Stimulated activated CD8-positive, alpha-beta memory T cell treated with anti-CD3 and anti-CD28 coated beads, Interleukin-12 subunit alpha, Interleukin-12 subunit beta, amount 100 ng/mL, for 24 hours (primary cell): Measurements from ENCODE around the gene TTC23L.

Experiments
- DNase-seq: peaks from one replicate; pipeline ENCODE4 v3.0.0-alpha.2; 2020; ENCODE audit errors: extremely low read depth

Gene TTC23L

DNA sequence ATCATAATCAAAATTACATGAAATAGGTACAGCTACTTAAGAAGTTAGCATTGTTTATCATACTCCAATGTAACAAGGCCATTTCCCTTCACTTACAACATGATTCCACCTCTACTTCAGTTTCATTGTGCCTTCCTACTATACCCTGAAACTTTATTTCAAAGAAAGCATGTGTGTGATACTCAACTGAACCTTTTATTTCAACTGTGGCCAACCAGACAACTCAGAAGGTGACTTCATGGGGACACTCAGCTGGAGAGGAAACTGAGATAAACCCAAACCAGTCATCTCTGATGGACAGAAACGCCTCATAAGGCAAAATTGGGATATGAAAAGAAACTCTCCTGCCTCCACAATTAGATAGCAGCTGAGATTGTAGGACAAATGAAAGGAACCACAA is 5.9 kb upstream of the TTC23L start:
- DNase-seq, result no peak

DNA sequence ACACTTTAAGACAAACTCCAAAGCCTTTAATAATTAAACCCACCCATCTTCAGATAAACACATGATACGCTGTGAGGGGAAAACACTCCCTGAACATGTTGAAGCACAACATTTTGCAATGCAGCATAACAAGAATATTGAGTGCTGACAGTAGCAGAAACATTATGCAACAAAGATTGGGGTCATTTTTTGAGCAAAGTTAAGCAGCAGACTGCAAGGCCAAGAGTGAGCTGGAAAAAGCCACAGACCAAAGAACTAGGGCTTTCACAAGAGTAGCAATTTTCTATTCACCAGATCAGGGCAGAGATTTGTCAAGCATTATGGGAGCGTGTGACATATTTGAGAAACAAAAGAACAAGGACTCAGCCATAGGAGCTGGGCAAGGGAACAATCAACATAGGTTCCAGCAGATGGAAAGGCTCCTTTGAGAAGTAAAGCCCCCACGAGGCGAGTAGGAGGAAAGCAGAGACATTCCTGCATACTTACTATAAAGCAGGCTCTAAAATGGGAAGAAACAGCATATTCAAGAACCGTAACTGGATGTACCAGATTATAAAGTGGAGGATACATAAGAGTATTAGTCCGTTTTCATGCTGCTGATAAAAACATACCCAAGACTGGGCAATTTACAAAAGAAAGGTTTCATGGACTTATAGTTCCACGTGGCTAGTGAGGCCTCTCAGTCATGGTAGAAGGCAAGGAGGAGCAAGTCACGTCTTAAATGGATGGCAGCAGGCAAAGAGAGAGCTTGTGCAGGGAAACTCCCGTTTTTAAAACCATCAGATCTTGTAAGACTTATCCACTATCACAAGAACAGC is 4.8 kb upstream of the TTC23L start:
- no peak for DNase-seq

DNA sequence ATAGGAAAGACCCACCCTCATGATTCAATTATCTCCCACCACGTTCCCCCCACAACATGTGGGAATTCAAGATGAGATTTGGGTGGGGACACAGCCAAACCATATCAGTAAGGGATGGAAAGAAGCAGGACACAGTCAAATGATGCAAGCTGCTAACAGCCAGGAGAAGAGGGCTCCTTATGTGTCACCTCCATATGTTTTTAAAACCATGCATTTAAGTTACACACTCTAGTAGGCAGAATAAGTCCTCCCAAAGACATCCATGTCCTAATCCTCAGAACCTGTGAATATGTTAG is 4.2 kb upstream of the TTC23L start:
- DNase-seq, result no peak

DNA sequence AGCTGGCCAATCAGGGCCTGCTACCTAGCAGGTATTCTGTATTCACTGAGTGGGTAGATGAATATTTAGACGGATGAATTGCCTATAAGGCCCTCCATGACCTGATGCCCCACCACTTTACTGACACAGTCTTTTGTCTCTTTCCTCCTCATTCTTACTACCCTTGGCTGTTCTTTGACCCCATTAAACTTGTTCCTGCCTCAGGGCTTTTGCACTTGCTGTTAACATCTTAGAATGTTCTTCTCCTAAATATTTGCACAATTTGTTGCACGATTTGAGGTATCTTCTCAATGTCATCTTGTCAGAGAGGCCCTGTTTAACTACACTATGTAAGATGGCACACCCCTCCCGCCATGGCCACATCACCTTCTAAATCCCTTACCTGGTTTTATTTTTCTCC is 3.3 kb upstream of the TTC23L start:
- no peak for DNase-seq

DNA sequence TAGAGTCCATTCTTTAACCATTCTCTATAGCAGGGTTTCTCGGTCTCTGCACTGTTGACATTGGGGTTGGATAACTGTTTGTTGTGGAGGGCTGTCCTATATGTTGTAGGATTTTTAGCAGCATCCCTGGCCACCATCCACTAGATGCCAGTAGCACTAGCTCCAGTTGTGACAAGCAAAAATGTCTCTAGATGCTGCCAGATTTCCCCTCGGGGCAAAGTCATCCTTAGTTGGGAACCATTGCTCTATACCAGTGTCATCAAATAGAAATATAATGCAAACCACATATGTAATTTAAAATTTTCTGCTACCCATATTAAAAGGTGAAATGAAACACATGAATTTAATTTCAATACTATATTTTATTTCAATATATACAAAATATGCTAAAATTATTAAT is 2.9 kb downstream of the TTC23L start:
- DNase-seq, result no peak

DNA sequence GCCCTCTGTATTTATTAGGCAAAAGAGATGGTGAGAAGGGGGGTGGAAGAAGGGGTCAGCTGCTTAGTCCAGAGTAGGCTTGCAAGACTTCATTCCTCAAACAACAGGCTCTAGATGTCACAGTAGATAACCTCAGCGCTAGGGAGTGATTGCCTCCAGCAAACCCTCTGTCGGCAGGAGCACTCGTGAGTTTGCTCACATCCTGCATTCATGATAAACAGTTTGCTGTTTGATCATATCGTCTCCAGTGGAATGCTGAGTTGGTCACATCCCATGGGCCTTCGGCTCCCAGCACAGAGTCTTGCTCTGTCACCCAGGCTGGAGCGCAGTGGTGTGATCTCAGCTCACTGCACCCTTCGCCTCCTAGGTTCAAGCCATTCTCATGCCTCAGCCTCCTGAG is 3.6 kb downstream of the TTC23L start:
- no peak for DNase-seq

DNA sequence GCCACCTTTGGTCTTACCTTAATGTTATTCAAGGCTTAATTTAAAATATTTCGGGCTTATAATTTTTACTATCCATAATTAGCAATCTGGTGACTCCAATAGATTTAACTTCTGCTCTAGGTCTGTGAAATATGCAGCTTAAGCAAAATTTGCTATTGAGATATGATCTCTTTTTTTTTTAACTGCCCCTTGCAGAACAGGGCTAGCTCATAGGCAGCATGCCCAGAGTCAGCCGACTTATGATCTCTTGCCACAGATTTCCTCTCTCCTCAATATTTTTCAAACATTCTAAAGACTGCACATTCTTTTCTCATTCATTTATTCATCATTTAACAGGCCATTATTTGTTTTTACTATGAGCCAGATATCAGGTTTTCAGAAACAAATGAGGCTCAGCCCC is 4.5 kb downstream of the TTC23L start:
- DNase-seq, result no peak

DNA sequence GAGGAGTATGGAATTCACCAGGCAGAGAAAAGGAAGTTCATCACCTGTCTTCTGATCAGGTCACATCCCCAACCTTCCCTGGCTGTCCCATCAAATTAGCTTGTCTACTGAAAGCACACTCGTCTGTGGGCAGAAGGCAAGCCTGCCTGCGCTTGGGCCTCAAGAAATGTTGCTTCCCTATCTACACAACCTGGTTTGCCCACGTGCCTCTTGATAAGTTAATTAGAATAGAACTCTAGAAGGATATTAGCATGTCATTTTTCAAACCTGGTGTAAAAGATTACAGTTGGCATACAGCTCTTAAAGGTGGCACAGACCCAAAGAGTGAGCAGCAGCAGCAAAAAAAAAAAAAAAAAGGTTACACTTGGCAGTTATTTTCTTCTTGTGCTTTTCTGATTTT is 5.1 kb downstream of the TTC23L start:
- DNase-seq, result no peak

DNA sequence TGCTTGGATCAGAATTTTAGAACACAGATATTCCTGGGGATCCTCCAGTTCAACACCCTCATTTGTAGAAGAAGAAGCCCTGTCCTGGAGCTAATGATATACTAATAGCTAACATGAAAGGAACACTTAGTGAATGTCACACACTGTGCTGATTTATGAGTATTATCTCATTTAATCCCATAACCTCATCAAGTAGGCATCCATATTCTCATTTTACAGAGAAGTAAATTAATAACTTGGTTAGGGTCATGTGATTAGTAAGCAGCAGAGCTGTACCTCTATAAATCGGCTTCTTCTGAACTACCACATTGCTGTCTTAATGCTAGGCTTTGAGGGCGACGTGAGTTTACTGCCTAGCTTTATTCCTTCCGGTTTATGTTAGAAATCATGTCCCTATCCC is 6.0 kb downstream of the TTC23L start:
- no peak for DNase-seq

DNA sequence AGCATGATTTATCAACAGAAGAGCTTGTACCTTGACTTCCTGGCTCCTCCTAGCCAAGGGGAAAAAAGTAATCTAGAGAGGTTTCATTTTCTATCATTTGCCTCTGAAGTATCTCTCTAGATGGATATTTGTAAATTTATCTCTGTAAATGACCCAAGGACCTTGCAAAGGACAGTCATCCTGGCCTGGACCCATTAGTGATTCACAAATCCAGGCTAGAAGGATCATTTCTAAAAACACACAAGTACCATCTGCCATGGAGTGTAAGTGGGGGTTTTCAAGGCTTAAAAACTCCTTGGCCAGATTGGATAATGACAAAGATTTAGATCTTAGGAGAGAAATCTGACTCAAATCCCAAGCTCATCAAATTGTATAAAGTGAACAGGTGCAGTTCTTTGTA is 8.1 kb downstream of the TTC23L start:
- DNase-seq, result no peak

DNA sequence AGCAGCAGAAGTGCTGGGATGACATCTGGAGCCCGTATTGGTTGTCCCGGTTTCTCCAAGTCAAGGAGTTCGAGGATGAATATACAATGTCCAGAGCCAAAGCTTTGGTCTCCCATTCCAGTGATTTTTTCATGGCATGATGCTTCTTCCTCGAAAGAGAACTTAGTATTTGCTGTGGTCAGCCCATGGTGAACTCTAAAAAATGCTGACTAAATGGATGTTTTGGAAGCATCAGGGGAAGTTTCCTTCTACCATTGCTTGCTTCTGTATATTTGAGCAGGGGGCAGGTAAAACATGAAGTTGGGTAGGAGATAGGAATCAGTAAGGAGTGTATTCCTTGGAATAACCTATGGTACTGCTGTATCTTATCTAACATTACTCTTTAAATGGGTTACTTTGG is 8.6 kb downstream of the TTC23L start:
- no peak for DNase-seq

DNA sequence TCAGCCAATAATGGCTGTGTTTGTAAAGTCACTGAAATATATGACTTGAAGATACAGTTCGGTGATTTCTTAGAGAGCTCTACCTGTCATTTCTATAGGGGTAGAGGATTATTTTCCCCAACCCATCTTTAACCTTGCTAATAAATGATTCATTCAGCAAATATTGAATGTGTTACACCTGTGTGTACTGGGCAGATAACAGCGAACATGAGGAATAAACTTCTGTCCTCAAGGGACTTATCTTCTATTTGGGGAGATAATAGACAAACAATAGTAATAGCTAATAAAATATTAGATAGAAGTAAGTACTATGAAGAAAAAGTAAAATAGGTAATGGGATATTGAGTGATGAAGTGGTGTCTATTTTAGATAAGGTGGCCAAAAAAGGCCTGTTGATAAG is 9.3 kb downstream of the TTC23L start:
- no peak for DNase-seq

DNA sequence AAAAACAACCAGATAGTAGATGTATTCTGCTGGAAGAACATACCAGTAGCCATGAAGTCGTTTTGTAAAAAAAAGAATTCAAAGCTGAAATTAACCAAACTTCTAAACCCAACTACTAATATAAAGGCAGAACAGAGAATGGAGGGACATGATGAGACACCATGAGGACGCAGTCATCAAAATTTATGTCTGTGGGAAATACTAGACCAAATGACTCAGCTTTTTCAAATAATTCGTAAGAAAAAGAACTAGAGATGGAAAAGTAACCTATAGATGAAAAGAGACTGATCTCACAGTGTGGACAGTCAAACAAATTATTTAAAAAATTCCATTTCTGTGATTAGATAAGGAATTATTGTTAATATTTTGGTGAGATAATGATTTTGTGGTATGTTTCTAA is 10.3 kb downstream of the TTC23L start:
- DNase-seq, result no peak

DNA sequence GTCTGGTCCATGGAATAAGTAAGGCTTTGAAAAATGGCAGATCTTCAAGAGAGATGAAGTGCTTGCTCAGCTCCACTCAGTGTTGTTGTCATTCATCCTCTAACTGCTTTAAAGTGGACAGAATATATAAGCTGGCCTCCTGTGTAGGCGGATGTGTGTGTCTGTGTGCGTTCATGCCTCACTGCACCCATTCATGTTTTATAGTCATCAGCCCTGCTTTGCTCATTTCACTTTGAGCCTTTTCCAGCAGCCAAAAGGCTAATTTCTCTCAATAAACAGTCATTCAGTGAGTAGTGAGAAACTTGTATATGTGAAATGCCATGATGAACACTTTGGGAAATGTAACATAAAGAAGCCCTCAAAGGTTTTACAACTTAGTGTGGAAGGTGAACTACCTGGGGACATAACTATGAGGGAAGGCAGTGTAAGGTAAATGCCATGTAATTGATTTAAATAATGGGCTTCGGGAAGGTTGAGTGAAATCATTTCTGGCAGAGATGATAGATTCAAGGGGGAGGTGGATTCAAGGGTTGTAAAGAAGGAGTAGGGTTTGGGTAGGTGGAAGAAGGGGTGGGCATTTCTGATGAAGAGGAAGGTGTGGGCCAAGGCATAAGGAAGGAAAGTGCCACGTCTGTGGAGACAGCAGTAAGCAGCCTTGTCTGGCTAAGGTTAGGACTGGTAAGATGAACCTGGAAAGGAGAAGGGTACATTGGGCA is 15.7 kb downstream of the TTC23L start:
- DNase-seq, result no peak

DNA sequence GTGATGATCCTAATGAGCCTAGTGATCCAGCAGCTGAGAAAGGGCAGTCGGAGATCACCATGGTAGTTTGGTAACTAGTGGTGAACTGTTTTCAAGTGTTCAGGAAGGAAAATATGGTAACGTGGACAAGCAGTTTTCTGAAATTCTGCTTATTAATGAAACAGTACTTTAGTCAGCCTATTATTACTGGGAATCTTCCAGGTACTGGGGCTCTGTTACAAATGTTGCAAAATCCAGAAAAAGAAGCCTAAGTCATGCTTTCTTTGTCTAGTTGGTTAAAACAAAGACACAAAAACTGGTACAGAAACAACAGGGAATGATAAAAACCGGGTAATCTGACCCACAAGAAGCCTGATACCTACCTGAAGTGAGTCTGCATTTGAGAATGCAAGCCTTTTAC is 18.2 kb downstream of the TTC23L start:
- DNase-seq, result no peak

DNA sequence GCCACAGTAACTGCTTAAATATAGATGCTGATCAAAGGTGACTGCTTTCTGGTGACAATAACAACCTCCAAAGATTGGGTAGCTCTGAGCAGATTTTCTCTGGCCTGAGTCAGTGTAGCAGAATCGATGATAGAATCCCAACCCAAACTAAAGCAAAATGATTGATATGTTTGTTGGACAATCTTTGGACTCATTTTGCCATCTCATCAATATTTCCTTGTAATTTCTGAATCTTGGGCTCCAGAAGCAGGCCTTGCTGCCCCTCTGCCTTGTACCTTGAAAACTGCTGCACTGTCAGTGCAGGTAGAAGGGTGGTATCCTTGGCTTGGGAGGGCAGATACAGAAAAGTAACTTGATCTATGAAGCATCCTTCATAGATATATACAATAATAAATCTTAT is 18.9 kb downstream of the TTC23L start:
- DNase-seq, result no peak

DNA sequence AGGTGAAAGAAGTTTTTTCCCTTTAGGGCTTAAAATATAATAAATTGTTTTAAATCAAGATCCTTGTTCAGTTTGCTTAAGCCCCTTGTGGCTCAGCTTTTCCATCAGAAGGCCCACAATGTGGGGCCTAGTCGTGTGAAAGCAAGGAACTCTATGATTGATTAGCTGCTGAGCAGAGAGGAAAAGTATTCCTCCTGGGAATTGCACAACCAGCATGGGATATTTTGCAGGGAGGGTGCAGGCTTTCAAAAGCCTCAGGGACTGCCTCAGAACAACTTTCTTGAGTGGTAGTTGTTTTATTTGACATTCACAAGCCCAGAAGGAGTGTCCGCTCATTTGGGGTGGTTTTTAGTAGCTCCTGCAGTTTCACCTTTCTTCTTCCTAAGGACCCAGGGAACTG is 19.8 kb downstream of the TTC23L start:
- no peak for DNase-seq

DNA sequence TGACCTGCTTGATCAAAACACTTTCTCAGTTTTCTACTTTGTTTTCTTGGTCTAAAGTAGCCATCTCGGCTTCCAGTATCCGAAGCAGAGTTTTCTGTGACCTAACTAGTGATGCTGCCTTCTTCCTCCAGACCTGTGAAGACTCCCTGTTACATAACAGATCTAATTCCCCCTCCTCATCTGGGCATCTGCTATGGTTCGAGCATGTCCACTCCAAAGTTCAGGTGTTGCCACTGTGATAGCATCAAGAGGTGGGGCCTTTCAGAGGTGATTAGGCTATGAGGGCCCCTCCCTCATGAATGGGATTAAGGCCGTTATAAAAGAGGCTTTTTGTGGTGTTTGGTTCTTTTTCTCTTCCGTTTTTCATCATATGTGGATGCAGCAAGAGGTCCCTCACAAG is 20.3 kb downstream of the TTC23L start:
- DNase-seq, result no peak

DNA sequence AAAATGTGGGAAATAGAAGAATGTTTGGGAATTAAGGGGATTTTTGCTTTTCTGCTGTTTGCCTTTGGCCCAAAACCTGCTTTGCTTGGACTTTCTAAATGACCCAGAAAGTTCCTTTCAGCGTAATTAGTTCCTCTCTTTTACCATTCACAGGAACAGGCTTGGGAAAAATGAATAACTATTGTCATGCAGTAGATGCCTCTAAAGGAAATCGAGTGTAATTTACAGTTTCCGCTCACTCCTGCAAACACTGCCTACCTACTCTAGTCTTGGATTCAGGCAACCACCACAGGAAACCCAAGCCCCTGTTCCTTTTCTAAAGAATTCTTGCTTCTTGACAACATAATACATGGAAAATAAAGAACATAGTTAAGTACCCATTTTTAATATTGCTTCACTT is 25.0 kb downstream of the TTC23L start:
- DNase-seq, result no peak

DNA sequence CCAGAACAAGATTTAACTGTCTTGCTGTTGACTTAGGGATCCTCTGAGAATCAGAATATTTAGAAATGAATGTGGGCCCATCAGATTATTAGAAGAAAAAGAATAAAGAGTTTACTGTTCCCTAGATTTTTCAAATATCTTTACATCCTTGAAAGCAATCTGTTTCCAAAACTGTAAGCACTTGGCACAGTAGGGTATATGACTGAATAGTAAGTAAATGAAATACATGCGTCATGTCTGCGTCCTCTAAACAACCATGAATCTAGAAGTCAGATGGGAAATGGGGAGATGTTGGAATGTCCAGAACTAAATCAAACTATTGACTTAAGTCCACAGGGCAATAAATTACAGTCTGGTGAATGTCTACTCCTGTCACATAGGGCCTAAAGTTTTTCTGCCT is 26.1 kb downstream of the TTC23L start:
- DNase-seq, result no peak

DNA sequence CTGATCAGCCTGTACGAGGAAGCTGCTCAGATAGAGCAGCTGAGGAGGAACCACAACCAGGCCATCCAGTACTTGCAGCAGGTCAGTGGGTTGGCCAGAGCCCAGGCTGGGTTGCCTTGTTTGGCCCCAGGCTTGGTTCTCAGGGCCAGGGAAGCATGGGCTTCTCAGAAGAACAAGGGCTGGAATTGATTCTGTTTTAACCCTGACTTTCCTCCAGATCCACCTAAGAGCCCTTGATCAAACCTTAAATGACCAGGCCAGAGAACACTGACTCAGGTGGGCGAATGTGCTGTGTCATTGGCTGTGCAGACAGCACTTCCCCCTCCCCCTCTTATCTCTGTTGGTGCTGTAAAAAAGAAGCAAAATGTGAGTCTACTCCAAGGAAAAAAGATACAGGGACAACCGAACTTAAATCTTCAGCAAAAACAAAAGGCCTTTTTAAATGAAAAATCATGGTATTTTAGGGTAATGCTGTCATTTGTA is 28.1 kb downstream of the TTC23L start:
- no peak for DNase-seq

DNA sequence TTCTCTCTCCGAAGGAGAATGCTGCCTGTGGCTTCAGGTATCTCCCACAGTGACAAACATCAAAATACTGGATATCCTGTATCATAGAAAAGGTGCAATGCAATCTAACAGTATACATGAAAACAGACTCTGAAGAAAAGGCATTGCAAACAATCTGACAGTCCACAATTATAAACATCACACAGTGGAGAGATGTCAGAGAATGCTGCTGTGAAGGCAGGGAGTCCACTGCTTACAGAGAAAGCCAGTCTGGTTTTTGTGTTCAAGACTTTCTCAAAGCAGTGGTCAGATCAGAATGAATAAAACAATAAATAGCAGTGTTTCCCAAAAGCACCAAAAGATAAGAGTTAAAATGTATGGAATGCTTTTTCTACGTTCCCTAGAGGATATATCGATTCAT is 28.7 kb downstream of the TTC23L start:
- DNase-seq, result no peak

DNA sequence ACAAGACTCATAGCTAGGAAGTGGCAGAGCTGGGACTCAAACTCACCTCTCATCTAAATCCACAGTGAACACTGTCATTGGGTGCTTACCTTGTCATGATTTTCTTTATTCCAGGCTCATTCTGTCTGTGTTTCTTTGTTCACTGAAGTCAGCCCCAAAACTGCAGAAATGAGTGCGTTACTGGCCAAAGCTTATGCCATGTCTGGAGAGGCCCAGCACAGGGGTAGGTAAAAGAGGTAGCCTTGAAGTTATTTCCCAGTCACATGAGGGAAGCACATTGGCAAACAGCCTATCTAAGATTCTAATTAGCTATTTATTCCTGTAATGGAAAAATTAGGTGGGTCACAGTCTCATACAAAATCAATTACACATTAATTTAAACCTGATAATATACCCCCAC is 29.8 kb downstream of the TTC23L start:
- no peak for DNase-seq

DNA sequence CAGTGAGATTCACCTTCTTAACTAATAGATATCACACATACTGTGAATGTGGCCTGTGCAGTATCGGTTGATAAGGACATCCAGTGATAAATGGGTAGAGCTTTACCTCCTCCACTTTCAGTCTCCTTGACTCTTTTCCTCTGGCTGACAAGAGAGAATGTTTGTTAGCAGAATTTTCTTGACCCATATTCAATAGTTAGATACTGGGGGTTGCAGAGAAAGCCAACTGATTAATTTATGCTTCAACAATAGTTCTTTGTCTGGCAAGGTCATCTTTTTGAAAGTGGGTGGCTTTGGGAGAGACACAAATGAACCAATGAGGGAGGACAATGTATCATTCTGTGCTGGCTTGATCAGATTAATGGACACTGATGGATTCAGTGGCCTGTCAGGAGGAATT is 30.3 kb downstream of the TTC23L start:
- DNase-seq, result no peak
